HG02840 (cell line): ENCODE results near the gene KAT5.
"Not testable (repeated sequence)": the region's sequence is repeated elsewhere in the genome, so short reads cannot be mapped to it uniquely, and the experiment has no call there.

Experiments
- ATAC-seq: cut with Tn5 transposase; IDR thresholded peaks from one replicate; pipeline ENCODE4 v1.9.1; 2021; ENCODE audit warnings: mild to moderate bottlenecking, moderate library complexity, moderate number of reproducible peaks; ENCODE audit not compliant: unreplicated experiment, low FRiP score

KAT5 gene

DNA sequence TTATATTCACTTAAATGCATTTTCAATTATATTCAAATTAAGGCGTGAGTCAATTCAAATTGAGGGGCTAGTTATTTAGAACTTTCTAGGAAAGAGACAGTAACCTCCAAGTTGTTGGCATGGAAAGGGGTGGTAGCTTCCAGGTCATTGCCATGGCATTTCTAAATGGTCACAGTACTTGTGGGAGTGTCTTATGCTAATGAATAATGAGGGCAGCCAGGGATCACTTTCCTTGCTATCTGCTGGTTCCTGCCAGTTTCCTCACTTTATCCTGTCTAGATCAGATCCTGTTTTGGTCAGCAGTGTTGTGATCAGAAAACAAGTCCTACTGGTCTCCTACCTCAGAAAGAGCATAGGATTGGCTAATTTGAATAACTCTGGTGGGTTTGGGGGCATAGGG lies 30.3 kb downstream of the KAT5 start:
- no peak for ATAC-seq

DNA sequence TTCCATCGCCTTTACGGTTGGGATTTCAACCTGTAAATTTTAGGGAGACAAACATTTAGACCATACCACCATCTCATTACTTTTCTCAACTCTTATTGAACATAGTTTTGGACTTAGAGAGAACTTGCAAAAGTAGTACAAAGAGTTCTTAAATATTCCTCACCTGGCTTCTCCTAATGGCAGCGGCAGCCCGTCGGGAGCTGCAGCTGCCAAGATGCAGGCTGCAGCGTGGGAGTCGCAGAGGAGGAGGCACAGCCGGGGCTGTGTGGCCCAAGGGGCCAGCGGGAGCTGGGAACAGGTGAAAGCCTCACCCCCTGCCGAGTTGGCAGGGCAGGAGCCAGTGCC lies 31.6 kb downstream of the KAT5 start:
- no peak for ATAC-seq

DNA sequence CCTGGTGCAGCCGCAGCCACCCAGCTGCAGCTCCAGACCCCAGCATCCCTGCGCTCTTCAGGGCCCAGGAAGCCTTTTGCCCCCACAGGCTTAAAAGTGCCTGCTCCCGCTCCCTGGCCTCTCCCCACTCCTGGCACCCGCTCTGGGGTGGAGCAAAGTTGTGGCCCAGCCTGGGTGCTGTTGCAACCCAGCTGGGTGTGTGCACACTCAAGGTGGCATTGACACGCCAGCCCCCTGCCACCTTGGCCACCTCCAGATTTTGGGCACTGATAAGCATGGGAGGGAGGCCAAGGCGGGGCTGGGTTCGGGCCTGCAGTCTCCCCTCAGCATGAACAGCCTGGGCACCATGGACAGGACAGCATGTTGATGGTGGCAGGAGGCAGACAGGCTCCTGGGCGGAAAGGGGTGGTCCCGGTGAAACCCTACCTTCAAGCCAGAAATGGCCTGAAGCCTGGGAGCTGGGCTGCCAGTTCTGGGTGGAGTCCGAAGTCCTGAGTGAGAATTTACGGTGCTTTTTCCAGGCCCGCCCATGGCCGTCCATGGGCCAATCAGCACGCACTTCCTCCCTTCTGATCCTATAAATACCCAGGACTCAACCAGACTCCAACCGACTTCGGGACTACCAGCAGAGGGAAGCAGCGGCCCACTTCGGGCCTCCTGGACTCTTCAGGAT lies 32.1 kb downstream of the KAT5 start:
- ATAC-seq, result no peak

DNA sequence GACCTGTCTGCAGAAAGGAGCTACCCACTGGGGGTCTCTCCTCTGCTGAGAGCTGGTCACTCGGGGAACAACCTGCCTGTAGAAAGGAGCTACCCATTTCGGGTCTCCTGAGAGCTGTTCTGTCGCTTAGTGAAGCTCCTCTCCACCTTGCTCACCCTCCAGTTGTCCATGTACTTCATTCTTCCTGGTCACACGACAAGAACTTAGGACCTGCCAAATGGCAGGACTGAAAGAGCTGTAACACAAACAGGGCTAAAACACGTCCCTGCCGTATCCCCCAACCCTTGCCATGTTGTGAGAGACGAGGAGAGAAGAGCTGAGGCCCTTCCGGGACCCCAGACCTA lies 32.6 kb downstream of the KAT5 start:
- no peak for ATAC-seq

DNA sequence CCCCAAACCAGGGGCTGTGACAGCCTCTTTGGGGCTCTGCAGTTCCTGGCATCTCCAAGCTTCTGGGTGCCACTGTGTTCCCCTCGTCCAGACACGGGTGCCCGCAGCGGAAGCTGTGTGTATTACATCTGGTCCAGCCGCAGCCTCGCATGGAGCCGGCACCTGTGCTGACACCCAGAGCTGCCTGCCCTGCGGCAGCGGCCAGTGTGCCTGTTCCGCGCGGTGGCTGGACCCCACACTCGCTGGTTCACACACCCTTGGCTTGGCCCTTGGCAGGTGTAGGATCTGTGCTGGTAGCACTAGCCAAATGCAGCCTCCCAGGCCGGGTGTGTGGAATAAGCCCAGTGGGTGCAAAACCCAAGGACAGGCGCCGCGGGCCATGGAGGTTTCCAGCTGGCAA lies 33.0 kb downstream of the KAT5 start:
- no peak for ATAC-seq

DNA sequence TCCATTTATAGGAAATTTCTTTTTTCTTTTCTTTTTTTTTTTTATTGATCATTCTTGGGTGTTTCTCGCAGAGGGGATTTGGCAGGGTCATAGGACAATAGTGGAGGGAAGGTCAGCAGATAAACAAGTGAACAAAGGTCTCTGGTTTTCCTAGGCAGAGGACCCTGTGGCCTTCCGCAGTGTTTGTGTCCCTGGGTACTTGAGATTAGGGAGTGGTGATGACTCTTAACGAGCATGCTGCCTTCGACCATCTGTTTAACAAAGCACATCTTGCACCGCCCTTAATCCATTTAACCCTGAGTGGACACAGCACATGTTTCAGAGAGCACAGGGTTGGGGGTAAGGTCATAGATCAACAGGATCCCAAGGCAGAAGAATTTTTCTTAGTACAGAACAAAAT lies 50.1 kb downstream of the KAT5 start:
- ATAC-seq, result not testable (repeated sequence)

DNA sequence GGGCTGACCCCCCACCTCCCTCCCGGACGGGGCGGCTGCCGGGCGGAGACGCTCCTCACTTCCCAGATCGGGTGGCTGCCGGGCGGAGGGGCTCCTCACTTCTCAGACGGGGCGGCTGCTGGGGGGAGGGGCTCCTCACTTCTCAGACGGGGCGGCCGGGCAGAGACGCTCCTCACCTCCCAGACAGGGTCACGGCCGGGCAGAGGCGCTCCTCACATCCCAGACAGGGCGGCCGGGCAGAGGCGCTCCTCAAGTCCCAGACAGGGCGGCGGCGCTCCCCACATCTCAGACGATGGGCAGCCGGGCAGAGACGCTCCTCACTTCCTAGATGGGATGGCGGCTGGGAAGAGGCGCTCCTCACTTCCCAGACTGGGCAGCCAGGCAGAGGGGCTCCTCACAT lies 50.8 kb downstream of the KAT5 start:
- not testable (repeated sequence) for ATAC-seq

DNA sequence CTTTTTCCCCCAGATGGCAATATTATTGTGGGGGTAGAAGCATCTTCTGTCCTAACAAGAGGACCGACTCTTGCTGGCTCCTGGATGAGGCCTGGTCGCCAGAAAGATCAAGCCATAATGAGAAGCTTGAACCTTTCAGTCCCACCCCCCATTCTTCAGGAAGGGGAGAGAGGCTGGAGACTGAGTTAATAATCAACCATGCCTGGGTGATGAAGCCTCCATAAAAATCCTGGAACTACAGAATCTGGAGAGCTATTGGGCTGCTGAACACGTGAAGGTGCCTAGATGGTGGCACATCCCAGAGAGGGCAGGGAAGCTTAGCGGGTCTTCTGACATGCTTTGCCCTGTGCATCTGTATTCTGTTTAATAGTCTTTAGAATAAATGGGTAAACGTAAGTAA lies 52.4 kb downstream of the KAT5 start:
- ATAC-seq, result no peak

DNA sequence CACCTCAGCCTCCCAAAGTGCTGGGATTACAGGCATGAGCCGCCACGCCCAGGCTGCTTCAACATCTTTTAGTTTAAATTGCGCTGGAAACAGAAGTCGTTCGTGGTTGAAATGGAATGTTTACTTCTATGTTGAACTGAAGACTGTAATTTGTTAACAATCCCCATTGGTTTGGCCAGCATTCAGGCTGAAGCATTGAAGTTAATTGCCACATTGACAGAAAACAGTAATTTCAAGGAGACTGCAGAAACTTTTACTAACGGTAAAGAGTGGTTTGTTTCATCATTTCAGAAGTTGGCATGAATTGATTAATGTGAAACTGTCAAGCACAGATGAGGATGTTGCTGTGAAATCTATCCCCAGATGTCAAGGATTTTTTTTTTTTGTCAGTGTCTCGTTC lies 54.5 kb downstream of the KAT5 start:
- no peak for ATAC-seq

DNA sequence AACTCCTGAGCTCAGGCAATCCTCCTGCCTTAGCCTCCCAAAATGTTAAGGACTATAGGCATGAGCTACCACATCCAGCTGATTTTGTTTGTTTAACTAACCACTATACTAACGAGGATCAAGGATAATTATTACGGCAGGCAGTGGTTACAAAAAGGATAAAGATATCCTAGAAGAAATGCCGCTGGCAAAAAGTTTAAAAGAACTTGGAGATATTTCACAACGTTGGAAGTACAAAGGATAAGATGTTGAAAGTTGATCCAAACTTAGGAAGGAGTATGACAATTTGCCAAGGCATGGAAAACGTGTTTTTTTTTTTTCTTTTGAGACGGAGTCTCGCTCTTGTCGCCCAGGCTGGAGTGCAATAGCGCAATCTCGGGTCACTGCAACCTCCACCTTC lies 55.4 kb downstream of the KAT5 start:
- no peak for ATAC-seq

DNA sequence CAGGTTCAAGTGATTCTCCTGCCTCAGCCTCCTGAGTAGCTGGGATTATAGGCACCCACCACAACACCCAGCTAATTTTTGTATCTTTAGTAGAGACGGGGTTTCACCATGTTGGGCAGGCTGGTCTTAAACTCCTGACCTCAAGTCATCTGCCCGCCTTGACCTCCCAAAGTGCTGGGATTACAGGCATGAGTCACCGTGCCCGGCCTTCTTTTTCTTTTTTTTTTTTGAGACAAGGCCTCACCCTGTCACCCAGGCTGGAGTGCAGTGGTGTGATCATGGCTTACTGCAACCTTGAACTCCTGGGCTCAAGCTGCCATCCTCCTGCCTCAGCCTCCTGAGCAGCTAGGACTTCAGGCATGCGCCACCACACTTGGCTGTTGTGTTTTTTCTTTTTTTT lies 55.8 kb downstream of the KAT5 start:
- ATAC-seq, result not testable (repeated sequence)
